Omental fat pad (tissue), 4 donors: ENCODE measurements around the gene TOLLIP. TPM values are rescaled to one million over a fixed set of nuclear protein-coding genes. Genes with fewer than 3 reads are reported as not detected.
A peak's percentile ranks its signal among the peaks of the same experiment; 100 is the strongest.

Source experiments
- ATAC-seq: fragments of 150-250 bp; one replicate; pipeline ENCODE4 v1.9.1; 2016; ENCODE audit warnings: mild to moderate bottlenecking, moderate library complexity; ENCODE audit not compliant: low FRiP score
- DNase-seq: peaks from one replicate; pipeline ENCODE4 v3.0.0-alpha.2; 2019; ENCODE audit warnings: low spot score
- total RNA-seq, 4 donors: library from RNA; depleted of rRNA; stranded (reverse); fragments of >200 nt; gene quantifications; one replicate each; pipeline ENCODE4 v1.1.0, GENCODE V29; 2016
- TF ChIP-seq, protein P1 (sequence below), 3 donors: fragments of 450-650 bp; IDR thresholded peaks; one replicate each; pipeline ENCODE4 v1.5.1; 2016 to 2017; ENCODE audit warnings: antibody characterized with exemption in 3 of 3, mild to moderate bottlenecking in 3 of 3, moderate library complexity in 2 of 3

TOLLIP gene
- total RNA-seq, 4 donors from 2014 or later, result 33.6 to 52.8 (median 39.9) TPM

DNA sequence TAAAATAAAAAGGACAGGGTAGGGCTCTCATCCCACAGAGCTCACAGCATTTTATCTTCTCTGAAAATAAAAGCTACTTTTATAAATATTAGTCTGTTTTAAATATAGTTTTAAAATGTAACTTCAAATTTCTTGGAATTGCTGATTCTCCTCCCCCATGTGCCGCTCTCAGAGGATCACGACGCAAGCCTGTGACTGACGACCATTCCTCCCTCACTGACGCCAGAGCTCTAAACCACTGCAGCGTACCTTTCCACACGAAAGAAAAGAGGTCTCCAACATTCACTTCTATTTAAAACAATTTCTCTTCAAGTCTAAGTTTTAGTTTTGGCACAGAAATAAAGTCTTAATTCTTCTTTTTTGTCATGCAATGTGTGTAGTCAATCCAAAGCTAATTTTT lies 9.3 kb downstream of the TOLLIP start:
- DNase-seq (no peak), ATAC-seq (no peak)
- TF ChIP-seq, protein P1, sequence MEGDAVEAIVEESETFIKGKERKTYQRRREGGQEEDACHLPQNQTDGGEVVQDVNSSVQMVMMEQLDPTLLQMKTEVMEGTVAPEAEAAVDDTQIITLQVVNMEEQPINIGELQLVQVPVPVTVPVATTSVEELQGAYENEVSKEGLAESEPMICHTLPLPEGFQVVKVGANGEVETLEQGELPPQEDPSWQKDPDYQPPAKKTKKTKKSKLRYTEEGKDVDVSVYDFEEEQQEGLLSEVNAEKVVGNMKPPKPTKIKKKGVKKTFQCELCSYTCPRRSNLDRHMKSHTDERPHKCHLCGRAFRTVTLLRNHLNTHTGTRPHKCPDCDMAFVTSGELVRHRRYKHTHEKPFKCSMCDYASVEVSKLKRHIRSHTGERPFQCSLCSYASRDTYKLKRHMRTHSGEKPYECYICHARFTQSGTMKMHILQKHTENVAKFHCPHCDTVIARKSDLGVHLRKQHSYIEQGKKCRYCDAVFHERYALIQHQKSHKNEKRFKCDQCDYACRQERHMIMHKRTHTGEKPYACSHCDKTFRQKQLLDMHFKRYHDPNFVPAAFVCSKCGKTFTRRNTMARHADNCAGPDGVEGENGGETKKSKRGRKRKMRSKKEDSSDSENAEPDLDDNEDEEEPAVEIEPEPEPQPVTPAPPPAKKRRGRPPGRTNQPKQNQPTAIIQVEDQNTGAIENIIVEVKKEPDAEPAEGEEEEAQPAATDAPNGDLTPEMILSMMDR (IDR thresholded peaks at IDR 0.05), result no peak

DNA sequence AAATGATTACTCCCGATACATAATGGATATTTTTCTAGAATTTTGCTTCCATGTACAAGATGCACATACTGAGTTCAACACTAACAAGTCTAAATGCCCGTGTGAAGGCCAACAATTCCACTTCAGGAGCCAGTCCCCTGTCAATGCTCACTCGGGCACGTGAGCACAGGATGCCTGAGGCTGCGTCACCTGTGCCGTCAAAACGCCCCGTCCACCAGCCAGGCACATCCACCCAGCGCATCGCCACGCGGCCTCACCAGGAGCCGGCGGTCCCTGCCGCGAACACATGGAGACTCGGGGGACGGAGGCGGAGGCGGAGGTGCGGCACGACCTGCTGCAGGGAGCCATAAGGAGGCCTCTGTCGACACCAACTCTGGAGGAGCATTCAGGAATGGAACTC lies 9.8 kb downstream of the TOLLIP start:
- DNase-seq, result no peak
- TF ChIP-seq, protein P1 (IDR thresholded peaks at IDR 0.05), result no peak
- ATAC-seq, result no peak

DNA sequence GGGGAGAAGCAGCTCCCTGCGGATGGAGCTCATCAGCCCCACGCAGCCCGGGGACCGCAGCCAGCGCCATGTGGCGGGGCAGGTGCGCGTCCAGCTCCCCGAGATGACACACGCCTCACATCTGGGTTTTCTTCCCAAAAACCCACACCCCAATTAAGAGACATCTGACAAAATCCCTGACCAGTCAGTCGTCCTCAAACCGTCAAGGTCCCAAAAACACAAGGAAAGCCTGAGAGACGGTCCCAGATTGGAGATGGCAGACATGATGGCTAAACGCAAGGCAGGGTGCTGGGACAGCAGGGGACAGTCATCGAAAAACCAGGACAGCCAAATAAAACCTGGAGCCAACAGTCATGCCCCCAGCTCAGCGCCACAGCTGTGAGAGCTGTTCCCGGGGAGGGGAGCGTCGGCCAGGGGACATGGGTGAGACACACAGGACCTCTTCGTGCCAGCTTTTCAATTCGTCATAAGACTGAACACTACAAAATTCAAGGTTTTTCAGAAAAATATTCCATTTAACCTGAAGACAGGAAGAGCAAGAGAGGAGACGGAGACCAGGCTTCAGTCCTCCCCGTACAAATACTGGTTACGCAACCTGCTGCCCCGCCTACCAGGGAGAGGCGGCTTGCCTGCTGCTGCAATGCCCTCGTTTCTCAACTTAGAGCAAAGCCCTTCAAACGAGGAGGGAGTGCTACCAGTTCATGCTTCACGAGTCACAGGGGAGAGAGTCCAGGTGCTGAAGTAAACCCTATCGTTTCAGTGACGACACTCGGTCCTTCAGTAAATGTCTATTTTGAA lies 10.5 kb downstream of the TOLLIP start:
- DNase-seq, result peak; percentile 78
- TF ChIP-seq, protein P1 (IDR thresholded peaks at IDR 0.05), result no peak
- ATAC-seq, result peak; percentile 87

DNA sequence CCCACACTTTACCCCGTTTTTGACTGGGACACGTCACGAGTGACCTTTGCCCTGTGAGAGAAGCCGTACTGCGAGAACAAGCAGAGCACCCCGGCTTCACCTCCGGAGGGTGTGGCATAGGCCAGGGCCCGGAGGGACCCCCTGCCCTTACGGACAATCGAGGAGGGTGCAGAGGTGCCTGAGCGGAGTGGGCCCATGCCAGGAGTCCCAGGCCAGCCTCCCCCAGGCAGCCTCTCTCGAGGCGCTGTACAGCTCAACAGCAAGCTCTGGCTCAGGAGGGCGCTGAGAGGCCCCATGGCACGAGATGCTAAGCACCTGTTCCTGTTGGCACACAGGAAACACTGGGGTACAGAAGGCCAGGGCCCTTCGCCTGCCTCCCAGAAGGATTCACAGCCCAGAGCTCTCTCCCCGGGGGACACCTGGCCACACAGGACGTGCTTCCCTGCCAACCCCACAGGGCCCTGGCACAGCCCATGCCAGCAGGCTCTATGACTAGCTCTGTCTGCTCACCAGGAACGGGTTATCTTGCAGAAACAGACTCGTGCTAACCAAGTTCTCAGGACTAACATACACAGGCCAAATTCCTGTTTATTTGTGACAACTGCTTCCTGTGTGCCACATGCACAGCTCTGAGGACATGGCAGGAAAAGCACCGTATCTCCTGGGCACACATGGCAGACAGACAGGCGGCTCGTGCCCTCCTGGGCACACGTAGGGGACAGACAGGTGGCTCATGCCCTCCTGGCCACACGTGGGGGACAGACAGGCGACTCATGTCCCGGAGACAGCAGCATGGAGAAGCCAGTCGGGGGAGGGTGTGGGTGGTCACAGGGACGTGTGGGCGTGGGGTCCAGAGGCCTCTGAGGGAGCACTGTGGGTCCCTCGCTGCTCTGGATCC lies 11.6 kb downstream of the TOLLIP start:
- TF ChIP-seq, protein P1 (IDR thresholded peaks at IDR 0.05), result no peak
- no peak for DNase-seq
- no peak for ATAC-seq

DNA sequence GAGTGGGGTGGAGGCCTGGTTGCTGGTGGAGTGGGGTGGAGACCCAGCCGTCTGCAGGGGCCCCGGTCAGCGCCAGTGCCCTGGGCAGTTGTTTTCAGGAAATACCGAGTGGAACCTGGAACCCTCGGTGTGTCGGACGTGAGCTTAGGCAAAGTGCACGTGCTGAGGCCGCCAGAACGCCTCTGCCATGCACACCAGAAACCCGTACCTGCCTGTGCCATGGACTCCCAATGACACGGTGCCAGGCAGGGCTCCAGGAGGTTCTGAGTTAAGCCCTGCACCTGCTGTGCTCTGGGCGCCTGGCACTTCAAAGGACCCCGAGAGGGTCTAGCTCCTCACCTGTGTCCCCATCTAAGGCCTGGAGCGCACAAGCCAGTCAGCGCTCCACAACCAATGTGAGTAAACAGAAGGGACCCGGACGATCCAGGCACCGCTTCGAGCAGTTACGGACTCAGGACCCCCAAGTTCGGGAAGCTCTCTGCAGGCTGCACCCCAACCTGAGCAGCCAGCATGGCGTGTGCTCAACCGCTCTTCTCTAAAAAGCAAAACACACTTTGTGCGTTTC lies 12.3 kb downstream of the TOLLIP start:
- DNase-seq, result no peak
- TF ChIP-seq, protein P1 (IDR thresholded peaks at IDR 0.05), result no peak

DNA sequence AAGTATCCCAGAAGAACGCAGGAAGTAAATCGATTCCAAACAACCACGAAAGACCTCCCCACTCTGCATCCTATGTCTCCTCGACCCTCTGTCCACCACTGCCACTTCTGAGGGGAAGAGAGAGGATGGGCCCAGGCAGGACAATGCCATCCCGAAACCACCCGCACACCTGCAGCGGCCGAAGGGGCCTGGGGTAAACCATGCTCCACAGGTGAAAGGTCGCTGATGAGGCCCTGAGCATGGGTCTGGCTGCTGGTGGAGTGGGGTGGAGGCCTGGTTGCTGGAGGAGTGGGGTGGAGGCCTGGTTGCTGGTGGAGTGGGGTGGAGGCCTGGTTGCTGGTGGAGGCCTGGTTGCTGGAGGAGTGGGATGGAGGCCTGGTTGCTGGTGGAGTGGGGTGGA lies 13.1 kb downstream of the TOLLIP start:
- TF ChIP-seq, protein P1 (IDR thresholded peaks at IDR 0.05), result no peak
- no peak for ATAC-seq
- DNase-seq, result no peak

More for the DNA sequence above, 12.3 kb downstream of the TOLLIP start:
- ATAC-seq, result no peak
